ENCODE data around the gene S100A4. TPM values are rescaled to one million over a fixed set of nuclear protein-coding genes. Genes with fewer than 3 reads are reported as not detected.

S100A4 gene
- polyA plus RNA-seq, 1 donor from 2014 or later: not detected

DNA sequence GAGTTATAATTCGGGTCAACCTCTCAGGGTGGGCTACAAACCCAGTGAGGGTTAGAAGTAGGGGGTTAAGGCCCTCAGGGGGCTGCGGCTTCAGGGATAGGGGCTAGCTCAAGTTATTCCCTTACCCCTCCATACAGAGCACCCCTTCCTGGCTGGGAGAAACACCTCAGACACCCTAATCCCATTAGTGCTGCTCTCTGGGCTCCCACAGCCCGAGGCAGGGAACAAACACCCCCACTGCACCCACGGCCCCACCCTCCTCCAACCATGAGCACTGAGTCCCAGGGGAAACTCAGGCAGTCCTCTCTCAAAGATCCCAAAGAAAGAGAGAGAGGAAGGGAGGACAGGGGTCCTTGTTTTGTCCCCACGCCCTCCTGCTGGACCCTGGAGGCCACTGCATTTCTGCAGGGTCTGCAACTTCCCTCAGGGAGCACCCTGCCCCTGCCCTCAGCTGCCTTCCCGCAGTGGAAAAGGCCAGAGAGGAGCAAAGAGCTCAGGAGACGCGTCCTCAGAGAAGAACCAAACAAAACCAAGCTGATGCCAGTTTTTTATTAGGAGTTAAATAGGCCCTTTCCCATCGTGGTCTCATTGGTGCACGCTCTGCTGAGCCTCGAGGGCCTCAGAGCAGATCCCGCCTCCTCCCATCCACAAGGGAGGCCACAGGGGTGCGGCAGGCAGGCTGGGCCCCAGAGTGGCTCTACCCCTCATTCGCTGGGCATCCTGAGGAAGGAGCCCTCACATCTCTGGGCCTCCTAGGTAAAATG, 1.4 kb upstream of the S100A4 start:
- H3F3A ChIP-seq (ENCODE audit: insufficient read depth, low read length, poor library complexity, severe bottlenecking): no peaks in the 10 kb centered on the region
- no peak for TF ChIP-seq SMC3 (conservative IDR thresholded peaks at IDR 0.05; ENCODE audit: poor library complexity)
- no peak for TF ChIP-seq TAF1 (IDR thresholded peaks at IDR 0.05; ENCODE audit: low read depth)
- no peak for TF ChIP-seq EZH2 (IDR thresholded peaks at IDR 0.05; ENCODE audit: borderline replicate concordance, insufficient read depth, low read length, poor library complexity, severe bottlenecking)
- TF ChIP-seq POLR2AphosphoS5 (IDR thresholded peaks at IDR 0.05): no peak
- TF ChIP-seq, protein P1, sequence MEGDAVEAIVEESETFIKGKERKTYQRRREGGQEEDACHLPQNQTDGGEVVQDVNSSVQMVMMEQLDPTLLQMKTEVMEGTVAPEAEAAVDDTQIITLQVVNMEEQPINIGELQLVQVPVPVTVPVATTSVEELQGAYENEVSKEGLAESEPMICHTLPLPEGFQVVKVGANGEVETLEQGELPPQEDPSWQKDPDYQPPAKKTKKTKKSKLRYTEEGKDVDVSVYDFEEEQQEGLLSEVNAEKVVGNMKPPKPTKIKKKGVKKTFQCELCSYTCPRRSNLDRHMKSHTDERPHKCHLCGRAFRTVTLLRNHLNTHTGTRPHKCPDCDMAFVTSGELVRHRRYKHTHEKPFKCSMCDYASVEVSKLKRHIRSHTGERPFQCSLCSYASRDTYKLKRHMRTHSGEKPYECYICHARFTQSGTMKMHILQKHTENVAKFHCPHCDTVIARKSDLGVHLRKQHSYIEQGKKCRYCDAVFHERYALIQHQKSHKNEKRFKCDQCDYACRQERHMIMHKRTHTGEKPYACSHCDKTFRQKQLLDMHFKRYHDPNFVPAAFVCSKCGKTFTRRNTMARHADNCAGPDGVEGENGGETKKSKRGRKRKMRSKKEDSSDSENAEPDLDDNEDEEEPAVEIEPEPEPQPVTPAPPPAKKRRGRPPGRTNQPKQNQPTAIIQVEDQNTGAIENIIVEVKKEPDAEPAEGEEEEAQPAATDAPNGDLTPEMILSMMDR (IDR thresholded peaks at IDR 0.05; ENCODE audit: poor library complexity, severe bottlenecking): no peak
- TF ChIP-seq, protein P2, sequence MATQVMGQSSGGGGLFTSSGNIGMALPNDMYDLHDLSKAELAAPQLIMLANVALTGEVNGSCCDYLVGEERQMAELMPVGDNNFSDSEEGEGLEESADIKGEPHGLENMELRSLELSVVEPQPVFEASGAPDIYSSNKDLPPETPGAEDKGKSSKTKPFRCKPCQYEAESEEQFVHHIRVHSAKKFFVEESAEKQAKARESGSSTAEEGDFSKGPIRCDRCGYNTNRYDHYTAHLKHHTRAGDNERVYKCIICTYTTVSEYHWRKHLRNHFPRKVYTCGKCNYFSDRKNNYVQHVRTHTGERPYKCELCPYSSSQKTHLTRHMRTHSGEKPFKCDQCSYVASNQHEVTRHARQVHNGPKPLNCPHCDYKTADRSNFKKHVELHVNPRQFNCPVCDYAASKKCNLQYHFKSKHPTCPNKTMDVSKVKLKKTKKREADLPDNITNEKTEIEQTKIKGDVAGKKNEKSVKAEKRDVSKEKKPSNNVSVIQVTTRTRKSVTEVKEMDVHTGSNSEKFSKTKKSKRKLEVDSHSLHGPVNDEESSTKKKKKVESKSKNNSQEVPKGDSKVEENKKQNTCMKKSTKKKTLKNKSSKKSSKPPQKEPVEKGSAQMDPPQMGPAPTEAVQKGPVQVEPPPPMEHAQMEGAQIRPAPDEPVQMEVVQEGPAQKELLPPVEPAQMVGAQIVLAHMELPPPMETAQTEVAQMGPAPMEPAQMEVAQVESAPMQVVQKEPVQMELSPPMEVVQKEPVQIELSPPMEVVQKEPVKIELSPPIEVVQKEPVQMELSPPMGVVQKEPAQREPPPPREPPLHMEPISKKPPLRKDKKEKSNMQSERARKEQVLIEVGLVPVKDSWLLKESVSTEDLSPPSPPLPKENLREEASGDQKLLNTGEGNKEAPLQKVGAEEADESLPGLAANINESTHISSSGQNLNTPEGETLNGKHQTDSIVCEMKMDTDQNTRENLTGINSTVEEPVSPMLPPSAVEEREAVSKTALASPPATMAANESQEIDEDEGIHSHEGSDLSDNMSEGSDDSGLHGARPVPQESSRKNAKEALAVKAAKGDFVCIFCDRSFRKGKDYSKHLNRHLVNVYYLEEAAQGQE (IDR thresholded peaks at IDR 0.05; ENCODE audit: borderline replicate concordance): no peak
- no peak for TF ChIP-seq EP300 (conservative IDR thresholded peaks at IDR 0.05; ENCODE audit: poor library complexity, severe bottlenecking)
- TF ChIP-seq MXI1 (conservative IDR thresholded peaks at IDR 0.05; ENCODE audit: poor library complexity, severe bottlenecking): no peak
- TF ChIP-seq RAD21 (conservative IDR thresholded peaks at IDR 0.05): no peak
- no peaks in the 10 kb centered on the region for H3K36me3 ChIP-seq (ENCODE audit: insufficient read depth, low read length)
- H3K9me3 ChIP-seq (ENCODE audit: low read length): no peaks in the 10 kb centered on the region
- H4K20me1 ChIP-seq (ENCODE audit: insufficient read depth): no peaks in the 10 kb centered on the region
- no peak overlapping the region for H3K4me3 ChIP-seq (ENCODE audit: low read length)
- no peaks in the 10 kb centered on the region for H3K79me2 ChIP-seq (replicated peaks; ENCODE audit: insufficient read depth, low read length)
- no peak overlapping the region for H3K4me2 ChIP-seq (ENCODE audit: low read length)
- H3K27ac ChIP-seq (ENCODE audit: low read length): no peak overlapping the region
- no peak overlapping the region for H3K9ac ChIP-seq (ENCODE audit: low read length)
- H2AFZ ChIP-seq (ENCODE audit: low read depth, low read length): no peak overlapping the region
- H3K27me3 ChIP-seq (ENCODE audit: insufficient read depth, low read depth, low read length): no peaks in the 10 kb centered on the region
- H3K9me2 ChIP-seq (ENCODE audit: insufficient read depth, low read length): no peaks in the 10 kb centered on the region

DNA sequence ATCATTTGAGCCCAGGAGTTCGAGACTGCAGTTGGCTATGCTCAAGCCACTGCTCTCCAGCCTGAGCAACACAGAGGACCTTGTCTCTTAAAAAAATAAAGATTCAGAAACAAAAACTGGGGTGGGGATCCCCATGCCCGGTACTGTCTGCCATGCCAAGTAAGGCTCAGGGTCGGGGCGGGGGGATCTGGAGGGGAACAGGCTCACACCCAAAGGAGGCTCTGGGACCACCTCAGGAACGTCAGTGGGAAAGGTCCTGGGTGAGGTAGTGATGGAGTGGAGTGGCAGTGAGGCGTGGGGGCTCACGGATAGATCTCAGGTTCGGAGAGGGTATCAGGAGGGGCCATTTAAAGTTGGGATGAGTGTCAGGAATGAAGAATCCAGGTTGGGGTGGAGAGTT, 765 bp upstream of the S100A4 start:
- Histone ChIP-seq H3K4me3 (ENCODE audit: low read length) (no peak overlapping the region), H3K9ac (ENCODE audit: low read length) (no peak overlapping the region), H3K27ac (ENCODE audit: low read length) (no peak overlapping the region), H4K20me1 (ENCODE audit: insufficient read depth) (no peaks in the 10 kb centered on the region), H3F3A (ENCODE audit: insufficient read depth, low read length, poor library complexity, severe bottlenecking) (no peaks in the 10 kb centered on the region), H3K36me3 (ENCODE audit: insufficient read depth, low read length) (no peaks in the 10 kb centered on the region), H3K79me2 (replicated peaks; ENCODE audit: insufficient read depth, low read length) (no peaks in the 10 kb centered on the region), H2AFZ (ENCODE audit: low read depth, low read length) (no peak overlapping the region), H3K27me3 (ENCODE audit: insufficient read depth, low read depth, low read length) (no peaks in the 10 kb centered on the region), H3K9me3 (ENCODE audit: low read length) (no peaks in the 10 kb centered on the region), H3K4me2 (ENCODE audit: low read length) (no peak overlapping the region), H3K9me2 (ENCODE audit: insufficient read depth, low read length) (no peaks in the 10 kb centered on the region)
- TF ChIP-seq, protein P1 (IDR thresholded peaks at IDR 0.05; ENCODE audit: poor library complexity, severe bottlenecking): no peak
- TF ChIP-seq SMC3 (conservative IDR thresholded peaks at IDR 0.05; ENCODE audit: poor library complexity) (no peak), EZH2 (IDR thresholded peaks at IDR 0.05; ENCODE audit: borderline replicate concordance, insufficient read depth, low read length, poor library complexity, severe bottlenecking) (no peak), EP300 (conservative IDR thresholded peaks at IDR 0.05; ENCODE audit: poor library complexity, severe bottlenecking) (no peak), TAF1 (IDR thresholded peaks at IDR 0.05; ENCODE audit: low read depth) (no peak), RAD21 (conservative IDR thresholded peaks at IDR 0.05) (no peak), POLR2AphosphoS5 (IDR thresholded peaks at IDR 0.05) (no peak), MXI1 (conservative IDR thresholded peaks at IDR 0.05; ENCODE audit: poor library complexity, severe bottlenecking) (no peak)
- TF ChIP-seq, protein P2 (IDR thresholded peaks at IDR 0.05; ENCODE audit: borderline replicate concordance): no peak
